Ishikawa (cell line): ENCODE results near the gene PTPN21.

Experiments used
- CEBPB ChIP-seq: IDR thresholded peaks from 2 replicates; pipeline ENCODE4 v1.6.1; 2012
- CREB1 ChIP-seq: IDR thresholded peaks from 2 replicates; pipeline ENCODE4 v1.6.1; 2012; ENCODE audit warnings: low read depth
- EP300 ChIP-seq: IDR thresholded peaks from 2 replicates; pipeline ENCODE4 v1.6.1; 2012; ENCODE audit warnings: borderline replicate concordance
- FOXM1 ChIP-seq: IDR thresholded peaks from 2 replicates; pipeline ENCODE4 v1.6.1; 2012; ENCODE audit warnings: low read depth, borderline replicate concordance
- MAX ChIP-seq: IDR thresholded peaks from 2 replicates; pipeline ENCODE4 v1.6.1; 2012
- YY1 ChIP-seq: IDR thresholded peaks from 2 replicates; pipeline ENCODE4 v1.6.1; 2012; ENCODE audit warnings: low read depth
- ZBTB7A ChIP-seq: IDR thresholded peaks from 2 replicates; pipeline ENCODE4 v1.6.1; 2012; ENCODE audit warnings: low read depth

GRCh38 chr14:88597038-88597437 lies 42.2 kb upstream of the PTPN21 start:
- TF ChIP-seq CREB1 (no peak), CEBPB (no peak), YY1 (no peak), MAX (no peak), ZBTB7A (no peak), FOXM1 (no peak), EP300 (no peak)
